Measurements from ENCODE around the gene RGS14. TPM values are rescaled to one million over a fixed set of nuclear protein-coding genes. Genes with fewer than 3 reads are reported as not detected.
"Not testable (repeated sequence)": the region's sequence is repeated elsewhere in the genome, so short reads cannot be mapped to it uniquely, and the experiment has no call there.

The RGS14 gene
- total RNA-seq, 1 donor from 2014 or later: 46.3 TPM

DNA sequence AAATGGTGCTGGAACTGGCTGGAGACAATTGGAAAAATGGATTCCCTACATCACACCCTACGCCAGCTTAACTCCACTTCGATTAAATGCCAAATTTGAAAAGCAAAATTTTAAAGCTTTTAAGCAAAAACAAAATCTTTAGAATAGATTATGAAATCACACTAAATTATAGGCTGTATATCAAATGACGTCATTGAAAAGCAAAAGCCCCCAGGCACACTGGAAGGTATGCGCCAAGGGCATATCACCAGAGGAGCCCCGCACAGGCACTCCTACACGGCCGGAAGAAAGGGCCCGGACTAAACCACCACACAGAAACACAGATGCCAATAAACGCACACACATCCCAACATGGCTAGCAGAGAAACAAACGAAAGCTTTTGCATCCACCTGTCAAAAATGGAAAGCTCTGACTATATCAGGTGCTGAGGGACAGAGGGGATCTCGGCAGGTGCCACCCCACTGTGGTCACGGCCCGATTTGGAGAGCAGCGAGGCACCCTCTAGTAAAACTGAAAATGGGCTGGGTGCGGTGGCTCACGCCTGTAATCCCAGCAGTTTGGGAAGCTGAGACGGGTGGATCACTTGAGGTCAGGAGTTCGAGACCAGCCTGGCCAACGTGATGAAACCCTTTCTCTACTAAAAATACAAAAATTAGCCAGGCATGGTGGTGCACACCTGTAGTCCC, 29.0 kb upstream of the RGS14 start:
- no peak for DNase-seq (ENCODE audit: low spot score)

DNA sequence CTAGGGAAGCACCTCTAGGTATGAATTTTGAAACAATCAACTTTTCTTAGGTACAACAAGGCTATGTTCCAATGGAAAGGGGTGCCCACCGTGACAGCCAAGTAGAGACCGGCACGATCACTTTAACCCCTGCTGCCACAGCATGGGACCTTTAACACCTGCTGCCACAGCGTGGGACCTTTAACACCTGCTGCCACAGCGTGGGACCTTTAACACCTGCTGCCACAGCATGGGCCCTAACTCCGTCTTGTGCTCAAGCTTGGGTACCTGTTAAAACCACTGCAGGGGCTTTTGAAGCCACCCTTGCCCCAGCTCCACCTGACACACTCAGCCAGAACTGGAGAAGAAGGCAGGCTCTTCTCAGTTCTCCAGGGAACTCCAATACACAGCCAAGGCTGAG, 27.8 kb upstream of the RGS14 start:
- DNase-seq (ENCODE audit: low spot score): no peak

DNA sequence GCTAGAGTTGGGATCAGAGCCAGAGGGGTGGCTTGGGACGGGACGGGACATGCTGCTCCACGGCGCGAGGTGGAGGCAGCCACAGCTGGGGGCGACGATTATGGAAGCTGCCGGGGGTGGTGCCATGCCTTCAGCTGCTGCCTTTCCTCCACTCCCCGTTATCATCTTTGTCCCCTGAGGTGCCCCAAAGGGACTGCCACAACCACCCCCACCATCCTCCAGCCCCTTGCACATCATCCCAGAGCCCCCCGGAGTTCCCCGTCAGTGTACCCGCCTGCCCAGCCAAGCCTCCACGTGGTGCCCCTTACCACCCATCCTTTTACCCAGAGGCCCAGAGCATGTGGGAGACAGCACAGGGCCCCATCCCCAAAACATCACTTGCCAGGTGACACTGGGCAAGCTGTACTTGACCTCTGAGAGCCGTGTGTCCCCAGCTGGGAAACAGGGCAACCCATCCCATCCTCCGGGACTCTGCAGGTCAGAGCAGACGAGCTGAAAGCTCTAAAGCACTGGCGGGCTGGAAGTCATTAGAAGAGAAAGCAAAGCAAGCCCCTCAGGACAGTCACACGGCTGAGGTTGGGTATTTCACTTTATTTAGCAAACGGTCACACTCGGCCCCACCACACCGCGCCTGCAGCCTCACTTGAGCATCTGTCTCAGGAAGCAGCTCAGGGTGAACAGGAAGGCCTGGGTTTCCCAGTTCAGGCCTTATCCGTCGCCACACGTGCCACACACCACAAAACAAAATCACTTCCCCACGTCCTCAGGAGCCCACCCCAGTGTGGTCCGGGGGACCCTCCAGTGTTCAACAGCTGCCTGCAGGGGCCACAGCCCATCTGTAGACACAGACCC, 26.5 kb upstream of the RGS14 start:
- DNase-seq (ENCODE audit: low spot score): no peak

DNA sequence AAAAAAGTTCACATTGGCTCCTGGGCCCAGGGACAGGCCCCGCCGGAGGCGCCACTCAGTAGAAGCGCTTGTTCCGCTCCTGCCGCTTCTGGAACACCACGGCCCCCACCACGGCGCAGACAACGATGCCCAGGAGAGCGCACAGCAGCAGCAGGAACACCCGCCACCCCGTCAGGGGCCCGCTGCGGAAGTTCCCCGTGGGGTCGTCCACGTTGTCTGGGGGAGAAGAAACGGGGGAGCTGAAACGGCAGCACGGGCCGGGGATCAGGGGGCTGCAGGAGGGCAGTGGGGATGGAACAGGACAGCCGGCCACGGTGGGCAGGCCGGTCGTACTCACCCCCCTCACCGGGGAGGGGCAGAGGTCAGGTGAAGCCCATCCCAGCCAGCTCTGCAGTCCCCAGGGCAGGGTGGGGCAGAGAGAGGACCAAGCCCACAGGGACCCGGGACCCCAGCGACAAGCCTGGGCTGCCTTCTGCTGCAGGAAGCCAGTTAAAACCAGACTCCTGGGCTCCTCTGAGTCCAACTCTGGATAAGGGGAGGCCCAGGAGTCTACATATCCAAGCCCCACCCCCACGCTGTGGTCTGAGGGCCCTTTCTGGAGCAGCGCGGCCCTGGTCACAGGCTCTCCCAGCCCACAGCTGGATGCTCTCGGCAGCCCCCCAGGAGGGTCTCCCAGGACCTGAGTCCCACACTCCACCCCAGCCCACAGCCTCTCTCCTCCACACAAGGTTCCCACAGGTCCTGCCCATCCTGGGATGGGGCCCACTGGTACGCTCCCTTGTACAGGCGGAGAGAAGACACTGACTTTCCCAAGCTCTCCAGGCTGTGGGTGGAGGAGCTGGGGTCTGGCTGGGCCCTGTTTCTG, 25.5 kb upstream of the RGS14 start:
- no peak for DNase-seq (ENCODE audit: low spot score)

DNA sequence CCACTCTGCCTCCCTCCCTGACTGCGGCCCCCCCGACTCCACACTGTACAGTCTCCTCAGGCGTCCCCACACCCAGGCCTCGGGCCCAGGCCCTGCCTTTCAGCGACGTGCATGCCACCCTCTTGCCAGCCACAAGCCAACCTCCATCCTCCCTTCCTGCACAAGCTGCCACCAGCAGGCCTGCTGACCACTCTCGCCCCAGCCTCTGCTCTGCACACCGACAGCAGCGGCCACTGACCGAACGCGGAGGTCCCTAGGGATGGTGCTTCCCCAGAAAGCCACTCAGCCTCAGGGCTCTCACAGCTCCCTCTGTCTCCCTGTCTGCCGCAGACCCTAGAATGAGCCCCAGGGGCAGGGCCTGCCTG, 24.8 kb upstream of the RGS14 start:
- no peak for DNase-seq (ENCODE audit: low spot score)

DNA sequence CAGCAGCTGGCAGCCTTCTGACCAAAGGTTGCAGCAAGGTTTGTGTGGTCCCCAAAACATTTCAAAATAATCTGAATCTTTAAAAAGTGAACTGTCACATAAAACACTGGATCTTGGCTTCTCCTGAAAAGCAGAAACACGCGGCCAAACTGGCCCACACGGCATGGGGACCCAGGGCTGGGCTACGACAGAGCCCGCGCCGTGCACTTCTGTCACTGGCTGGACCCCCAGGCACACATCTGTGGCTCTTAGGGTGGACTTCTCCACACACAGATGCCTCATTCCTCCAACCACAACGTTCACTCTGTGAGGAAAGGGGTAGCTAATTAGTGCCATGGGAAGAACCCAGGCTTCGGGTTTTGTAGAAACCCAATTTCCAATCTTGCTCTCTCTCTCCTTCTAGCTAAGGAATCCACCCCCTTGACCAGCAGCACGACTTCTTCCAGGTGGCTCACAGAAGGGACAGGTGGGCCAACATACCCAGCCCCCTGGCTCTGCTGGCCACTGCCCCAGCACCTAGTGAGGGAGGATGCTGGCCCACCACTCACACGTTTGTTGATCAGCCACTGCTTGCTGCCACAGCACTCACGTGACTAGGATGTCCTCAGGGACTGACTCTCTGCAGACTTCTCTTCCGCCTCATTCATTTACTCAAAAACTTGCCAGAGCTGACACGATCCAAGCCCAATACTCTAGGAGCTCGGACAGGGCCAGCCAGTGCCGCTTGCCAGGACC, 24.1 kb upstream of the RGS14 start:
- no peak for DNase-seq (ENCODE audit: low spot score)

DNA sequence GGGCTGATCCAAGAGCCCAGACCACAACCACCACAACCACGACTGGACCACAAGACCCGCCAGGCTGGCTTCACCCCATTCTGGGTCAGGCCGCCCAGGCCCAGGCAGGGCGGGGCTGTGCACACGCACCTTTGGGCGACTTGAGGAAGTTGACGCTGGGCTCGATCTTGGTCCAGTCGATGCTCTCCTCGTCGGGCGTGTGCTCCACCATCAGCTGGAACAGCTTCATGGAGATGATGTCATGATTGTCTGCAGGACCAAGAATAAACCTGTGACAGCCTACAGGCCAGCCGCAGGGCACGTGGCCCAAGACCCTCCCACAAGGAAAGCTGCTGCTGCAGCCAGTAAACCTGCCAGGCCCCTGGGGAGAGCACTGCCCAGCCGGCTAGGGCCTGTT, 23.6 kb upstream of the RGS14 start:
- no peak for DNase-seq (ENCODE audit: low spot score)

DNA sequence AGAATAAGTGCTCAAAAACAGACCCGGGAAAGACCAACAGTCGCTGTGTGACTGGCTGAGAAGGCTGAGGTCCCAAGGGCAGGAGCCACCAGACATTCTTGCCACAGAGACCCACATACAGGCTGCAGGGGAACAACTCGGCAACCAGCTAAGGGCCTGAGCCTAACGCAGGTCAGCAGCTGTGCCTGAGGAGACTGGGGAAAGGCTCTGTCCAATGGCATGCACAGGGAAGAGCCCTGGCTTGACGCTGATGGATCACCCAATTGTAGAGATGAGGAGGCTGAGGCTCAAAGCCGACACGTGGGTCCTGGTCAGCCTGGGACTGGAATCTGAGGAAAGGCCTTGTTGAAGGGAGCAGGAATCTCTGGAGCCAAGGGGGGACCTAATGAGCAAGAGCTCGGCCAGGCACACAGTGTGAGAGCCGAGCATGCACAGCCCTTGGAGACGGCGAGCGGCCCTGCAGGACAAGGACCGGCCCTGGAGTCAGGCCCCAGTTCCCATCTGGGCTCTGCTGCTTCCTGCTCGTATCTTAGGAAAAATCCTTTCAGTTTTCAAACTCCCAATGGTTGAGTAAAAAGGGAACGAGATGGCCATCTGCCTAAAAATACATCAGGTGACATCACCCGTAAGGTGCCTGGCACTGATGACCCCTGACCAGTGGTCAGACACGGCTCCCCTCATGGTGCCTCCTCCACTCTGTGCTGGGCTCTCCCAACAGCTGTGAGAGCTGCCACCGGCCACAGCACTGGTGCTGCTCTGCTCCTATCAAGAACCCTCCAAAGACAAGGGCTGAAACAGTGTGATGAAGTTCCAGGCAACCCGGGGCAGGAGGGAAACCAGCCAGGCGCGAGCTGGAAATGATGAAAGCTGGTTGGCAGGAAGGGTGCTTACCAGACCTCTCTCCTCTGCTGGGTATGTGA, 22.7 kb upstream of the RGS14 start:
- DNase-seq (ENCODE audit: low spot score): no peak

DNA sequence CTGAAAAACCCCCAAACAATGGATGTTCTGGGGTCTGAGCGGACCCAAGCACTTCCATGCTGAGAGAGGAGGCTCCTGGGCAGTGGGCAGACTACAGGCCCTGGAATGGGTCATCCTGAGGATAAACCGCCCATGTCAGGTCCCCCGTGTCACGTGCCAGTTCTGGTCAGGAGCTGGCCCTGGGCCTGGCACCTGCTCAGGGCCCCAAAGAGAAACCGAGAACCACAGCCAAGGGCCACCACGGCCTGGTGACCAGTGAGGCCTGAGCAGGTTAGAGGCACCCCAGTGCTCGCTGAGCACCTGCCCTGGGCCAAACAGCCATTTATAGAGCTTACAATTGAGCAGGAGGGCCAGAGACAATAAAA, 22.0 kb upstream of the RGS14 start:
- no peak for DNase-seq (ENCODE audit: low spot score)

DNA sequence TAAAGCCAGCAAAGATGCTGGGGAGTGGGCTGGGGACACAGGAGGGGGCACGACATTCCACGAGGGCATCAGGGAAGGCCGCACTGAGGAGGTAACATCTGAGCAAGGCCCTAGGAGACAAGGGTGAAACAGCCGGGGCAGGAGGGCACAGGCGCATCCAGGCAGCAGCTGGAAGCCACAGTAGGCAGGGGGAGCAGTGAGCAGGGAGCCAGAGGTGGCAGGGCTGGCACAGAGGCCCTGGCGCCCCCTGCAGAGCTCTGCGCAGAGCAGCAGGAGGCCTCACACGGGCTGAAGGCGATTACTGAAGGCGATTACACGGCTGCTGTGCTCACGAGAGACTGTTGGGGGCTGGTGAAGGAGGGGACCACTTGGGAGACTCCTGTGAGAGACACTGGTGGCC, 21.6 kb upstream of the RGS14 start:
- no peak for DNase-seq (ENCODE audit: low spot score)

DNA sequence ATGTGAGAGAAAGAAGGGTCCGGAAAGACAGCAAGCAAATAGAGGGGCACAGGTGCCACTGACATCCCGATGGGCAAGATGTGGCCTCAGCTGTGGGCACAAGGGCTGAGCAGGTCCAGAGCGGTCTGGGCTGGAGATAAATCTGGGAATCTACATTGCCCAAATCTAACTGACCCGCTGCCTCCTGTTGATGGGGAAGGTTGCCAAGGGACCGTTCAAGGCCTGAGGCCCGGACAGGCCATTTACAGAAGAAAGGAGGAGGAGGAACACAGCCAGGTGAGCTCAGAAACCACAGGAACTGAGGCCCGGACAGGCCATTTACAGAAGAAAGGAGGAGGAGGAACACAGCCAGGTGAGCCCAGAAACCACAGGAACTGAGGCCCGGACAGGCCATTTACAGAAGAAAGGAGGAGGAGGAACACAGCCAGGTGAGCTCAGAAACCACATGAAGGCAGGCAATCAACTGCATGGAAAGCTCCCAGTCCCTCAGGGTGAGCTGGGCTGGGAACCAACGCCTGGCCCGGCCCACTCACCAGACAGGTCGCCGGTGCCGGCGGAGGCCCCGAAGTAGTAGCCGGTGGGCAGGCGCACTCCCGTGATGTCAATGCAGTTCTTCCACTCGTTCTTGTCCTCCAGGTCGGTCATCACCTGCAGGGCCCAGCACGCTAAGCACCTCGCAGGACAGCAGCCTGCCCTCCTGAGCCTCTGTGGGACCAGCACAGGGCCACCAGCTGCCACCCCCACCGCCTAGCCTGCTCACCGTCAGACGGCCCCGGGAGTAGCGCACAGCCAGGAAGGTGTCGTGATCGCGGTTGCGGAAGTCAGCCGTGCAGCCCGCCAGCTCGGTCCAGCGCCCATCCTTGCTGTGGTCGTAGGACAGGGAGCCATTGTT, 20.9 kb upstream of the RGS14 start:
- DNase-seq (ENCODE audit: low spot score): no peak

DNA sequence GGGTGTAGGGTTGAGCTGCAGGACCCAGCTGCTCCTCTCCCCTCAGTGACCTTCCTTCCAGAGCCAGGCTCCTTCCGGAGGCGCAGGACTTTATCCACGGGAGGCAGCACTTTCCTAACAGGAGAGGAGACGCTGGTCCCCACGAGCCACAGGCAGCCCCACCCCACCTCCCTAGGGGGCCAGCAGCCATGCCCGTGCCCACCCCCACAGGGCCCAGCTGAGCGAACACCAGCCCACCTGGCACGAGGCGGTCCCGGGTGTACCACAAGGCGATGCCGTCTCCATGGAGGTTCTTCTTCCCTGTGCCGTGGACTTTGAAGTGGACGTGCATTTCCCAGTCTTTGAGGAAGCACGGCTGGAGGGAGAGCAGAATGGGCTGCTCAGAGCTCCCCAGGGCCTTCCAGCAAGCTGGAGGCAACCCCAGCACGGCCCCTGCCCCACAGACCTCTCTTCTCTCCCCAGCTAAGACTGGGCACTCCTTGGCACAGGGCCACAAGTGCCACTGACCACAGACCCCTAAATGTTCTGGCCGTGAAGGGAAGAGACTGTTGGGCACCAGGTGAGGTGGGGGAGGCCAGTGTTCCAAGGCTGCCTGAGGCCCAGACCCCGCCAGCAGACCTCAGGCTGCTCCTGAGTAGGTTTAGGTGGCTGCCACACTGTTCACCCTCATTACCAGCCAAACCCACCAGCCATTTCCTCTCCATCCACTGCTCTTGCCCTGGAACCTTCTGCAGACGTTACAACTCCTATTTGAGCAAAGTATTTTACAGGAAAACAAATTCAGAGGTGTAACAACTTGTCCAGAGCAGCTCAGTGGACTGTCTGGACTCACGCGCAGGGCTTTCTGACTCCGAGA, 19.2 kb upstream of the RGS14 start:
- DNase-seq (ENCODE audit: low spot score): no peak

DNA sequence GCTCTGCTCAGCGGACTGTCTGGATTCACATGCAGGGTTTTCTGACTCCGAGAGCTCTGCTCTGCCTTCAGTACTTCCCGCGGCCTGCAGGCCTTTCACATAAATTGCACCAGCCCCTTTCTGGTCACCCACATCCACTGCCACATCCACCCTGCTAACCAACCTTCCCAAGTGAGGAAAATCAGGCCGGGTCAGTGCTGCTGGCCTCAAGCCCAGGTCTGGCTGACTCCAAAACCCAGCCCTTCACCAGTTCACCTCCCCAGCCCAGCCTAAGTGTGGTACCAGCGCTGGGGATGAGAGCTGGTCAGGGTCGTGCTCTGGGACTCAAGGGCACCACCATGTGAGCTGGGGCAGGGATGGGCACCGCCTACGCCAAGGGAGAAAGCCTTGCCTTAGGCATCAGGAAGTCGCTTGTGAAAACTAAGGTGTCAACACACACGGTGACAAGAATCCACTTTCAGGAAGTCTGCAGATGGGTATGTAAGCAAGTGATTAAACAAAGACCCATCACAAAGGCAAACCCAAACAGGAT, 18.6 kb upstream of the RGS14 start:
- DNase-seq (ENCODE audit: low spot score): no peak

DNA sequence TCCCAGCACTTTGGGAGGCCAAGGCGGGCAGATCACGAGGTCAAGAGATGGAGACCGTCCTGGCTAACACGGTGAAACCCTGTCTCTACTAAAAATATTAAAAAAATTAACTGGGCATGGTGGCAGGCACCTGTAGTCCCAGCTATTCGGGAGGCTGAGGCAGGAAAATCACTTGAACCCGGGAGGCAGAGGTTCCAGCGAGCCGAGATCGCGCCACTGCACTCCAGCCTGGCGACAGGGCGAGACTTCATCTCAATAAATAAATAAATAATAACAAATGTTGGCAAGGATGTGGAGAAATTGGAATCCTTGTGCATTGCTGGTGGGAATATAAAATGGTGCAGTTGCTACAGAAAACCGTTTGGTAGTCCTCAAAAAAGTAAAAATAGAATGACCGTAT, 14.7 kb upstream of the RGS14 start:
- not testable (repeated sequence) for DNase-seq (ENCODE audit: low spot score)

DNA sequence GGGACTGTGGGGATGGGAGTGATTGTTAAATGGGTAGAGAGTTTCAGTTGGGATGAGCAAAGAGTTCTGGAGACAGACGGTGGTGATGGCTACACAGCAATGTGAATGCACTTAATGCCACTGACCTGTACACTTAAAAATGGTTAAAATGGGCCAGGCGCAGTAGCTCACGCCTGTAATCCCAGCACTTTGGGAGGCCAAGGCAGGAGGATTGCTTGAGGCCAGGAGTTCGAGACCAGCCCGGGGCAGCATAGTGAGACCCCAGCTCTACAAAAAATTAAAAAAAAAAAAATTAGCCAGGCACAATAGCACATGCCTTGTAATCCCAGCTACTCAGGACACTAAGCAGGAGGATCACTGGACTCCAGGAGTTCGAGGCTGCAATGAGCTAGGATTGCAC, 13.9 kb upstream of the RGS14 start:
- DNase-seq (ENCODE audit: low spot score): no peak

DNA sequence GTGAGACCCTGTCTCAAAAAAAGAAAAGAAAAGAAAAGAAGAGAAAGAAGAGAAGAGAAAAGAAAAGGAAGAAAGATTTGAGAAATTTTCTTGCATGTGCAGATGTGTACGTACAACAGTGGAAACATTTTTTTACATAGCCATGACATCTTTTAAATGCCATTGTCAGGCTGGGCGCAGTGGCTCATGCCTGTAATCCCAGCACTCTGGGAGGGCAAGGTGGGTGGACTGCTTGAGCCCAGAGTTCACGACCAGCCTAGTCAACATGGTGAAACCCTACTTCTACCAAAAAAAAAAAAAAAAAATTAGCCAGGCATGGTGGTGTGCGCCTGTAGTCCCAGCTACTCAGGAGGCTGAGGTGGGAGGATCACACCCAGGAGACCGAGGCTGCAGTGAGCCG, 12.8 kb upstream of the RGS14 start:
- DNase-seq (ENCODE audit: low spot score): no peak

DNA sequence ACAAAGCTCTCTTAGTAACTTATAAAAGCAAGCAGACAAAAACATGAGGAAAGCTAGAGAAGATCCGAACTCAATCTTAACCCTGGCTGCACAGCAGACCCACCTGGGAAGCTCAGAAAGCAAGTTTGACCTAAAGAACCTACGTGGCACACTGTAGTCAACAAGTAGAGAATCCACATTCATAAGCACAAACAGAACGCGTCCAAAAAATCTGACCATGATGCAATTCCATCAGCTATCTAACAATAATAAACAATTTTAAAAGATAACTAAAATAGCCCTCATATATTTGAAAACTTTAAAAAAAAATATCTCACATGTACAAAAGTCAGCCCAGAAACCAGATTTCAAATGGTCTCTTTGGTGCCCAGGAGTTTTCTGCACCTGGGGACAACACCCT, 10.9 kb upstream of the RGS14 start:
- DNase-seq (ENCODE audit: low spot score): no peak

DNA sequence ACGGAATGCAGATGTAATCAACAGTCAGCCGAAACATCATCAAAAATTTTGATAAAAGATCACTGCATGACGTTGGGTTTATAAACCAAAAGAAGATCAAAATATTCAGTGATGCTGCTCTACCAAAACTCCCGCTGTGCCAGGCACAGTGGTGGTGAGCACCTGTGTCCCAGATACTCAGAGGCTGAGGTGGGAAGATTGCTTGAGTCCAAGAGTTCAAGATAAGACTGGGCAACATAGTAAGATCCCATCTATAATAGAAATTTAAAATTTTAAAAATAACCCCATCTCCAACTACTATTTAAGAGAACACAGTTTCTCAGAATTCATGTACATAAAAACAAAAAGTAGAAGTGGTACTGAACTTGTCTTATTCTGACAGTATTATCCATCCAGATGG, 10.0 kb upstream of the RGS14 start:
- DNase-seq (ENCODE audit: low spot score): no peak

DNA sequence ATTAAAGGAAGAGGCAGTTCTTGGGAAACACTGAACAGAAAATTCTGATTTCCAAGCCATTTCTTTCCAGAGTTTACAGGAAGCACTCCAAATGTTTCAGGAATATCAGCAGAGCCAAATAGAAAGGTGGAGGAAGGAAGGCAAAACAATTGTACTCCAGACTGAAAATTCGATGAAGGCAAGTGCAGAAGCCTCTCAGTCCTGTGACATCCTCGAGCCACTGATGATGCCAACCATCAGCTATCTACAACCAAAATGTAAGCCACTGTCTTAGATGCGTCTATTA, 8.4 kb upstream of the RGS14 start:
- DNase-seq (ENCODE audit: low spot score): no peak

Measured in mucosa of gallbladder (tissue), 1 donor.